ENCODE data around the gene OR4E2.

- no peak for TF ChIP-seq CTCF (conservative IDR thresholded peaks at IDR 0.05 in 1 of 2, IDR thresholded peaks at IDR 0.05 in 1 of 2; ENCODE audit: extremely low read depth in 1 of 2, insufficient read depth in 1 of 2, low read depth in 1 of 2, low read length in 2 of 2)
- no peak for TF ChIP-seq EZH2 (IDR thresholded peaks at IDR 0.05; ENCODE audit: borderline replicate concordance, low read length)
Observed at GRCh38 chr14:21634840-21635239, 18.8 kb upstream of the OR4E2 start, which contains the start of gene OR10G2.

All from mammary epithelial cell (primary cell).